ENCODE results near the gene TMEFF2. TPM values are rescaled to one million over a fixed set of nuclear protein-coding genes. Genes with fewer than 3 reads are reported as not detected.
"Not testable (repeated sequence)": the region's sequence is repeated elsewhere in the genome, so short reads cannot be mapped to it uniquely, and the experiment has no call there.

TMEFF2 gene
- total RNA-seq, 1 experiment from 2014 or later: 2.2 TPM

- Histone ChIP-seq H3K36me3 (no peaks in the 10 kb centered on the region), H3K27me3 (no peaks in the 10 kb centered on the region), H3K9me3 (peaks cover 5% of the 10 kb centered on the region), H3K4me3 (no peak overlapping the region)
- DNase-seq: no peak
Measured at GRCh38 chr2:192119536-192119935, 75.2 kb downstream of the TMEFF2 start.

- no peaks in the 10 kb centered on the region for H3K36me3 ChIP-seq
- no peak for DNase-seq
- no peaks in the 10 kb centered on the region for H3K27me3 ChIP-seq
- H3K4me3 ChIP-seq: no peak overlapping the region
- peaks cover 5% of the 10 kb centered on the region for H3K9me3 ChIP-seq
Measured at GRCh38 chr2:192117705-192118104, 77.0 kb downstream of the TMEFF2 start.

GRCh38 chr2:192111536-192111935 is 83.2 kb downstream of the TMEFF2 start:
- not testable (repeated sequence) for DNase-seq, H3K4me3 ChIP-seq, H3K27me3 ChIP-seq, H3K9me3 ChIP-seq, H3K36me3 ChIP-seq

- Histone ChIP-seq H3K36me3 (no peaks in the 10 kb centered on the region), H3K4me3 (no peak overlapping the region), H3K9me3 (no peaks in the 10 kb centered on the region), H3K27me3 (no peaks in the 10 kb centered on the region)
- no peak for DNase-seq
Measured at GRCh38 chr2:192099742-192100141, 95.0 kb downstream of the TMEFF2 start.

GRCh38 chr2:192098814-192099491 is 95.8 kb downstream of the TMEFF2 start:
- Histone ChIP-seq H3K36me3 (no peaks in the 10 kb centered on the region), H3K9me3 (no peaks in the 10 kb centered on the region), H3K4me3 (no peak overlapping the region), H3K27me3 (no peaks in the 10 kb centered on the region)
- DNase-seq: no peak

GRCh38 chr2:192091476-192091875 is 103.3 kb downstream of the TMEFF2 start:
- Histone ChIP-seq H3K4me3 (no peak overlapping the region), H3K27me3 (no peaks in the 10 kb centered on the region), H3K9me3 (no peaks in the 10 kb centered on the region), H3K36me3 (no peaks in the 10 kb centered on the region)
- no peak for DNase-seq

- Histone ChIP-seq H3K4me3 (no peak overlapping the region), H3K36me3 (no peaks in the 10 kb centered on the region), H3K27me3 (no peaks in the 10 kb centered on the region), H3K9me3 (no peaks in the 10 kb centered on the region)
- DNase-seq: no peak
Measured at GRCh38 chr2:192090911-192091310, 103.8 kb downstream of the TMEFF2 start.

GRCh38 chr2:192087398-192087958 is 107.3 kb downstream of the TMEFF2 start:
- no peaks in the 10 kb centered on the region for H3K36me3 ChIP-seq
- no peak overlapping the region for H3K4me3 ChIP-seq
- H3K27me3 ChIP-seq: no peaks in the 10 kb centered on the region
- no peak for DNase-seq
- no peaks in the 10 kb centered on the region for H3K9me3 ChIP-seq

GRCh38 chr2:192082121-192082520 is 112.6 kb downstream of the TMEFF2 start:
- Histone ChIP-seq H3K4me3 (no peak overlapping the region), H3K9me3 (no peaks in the 10 kb centered on the region), H3K27me3 (no peaks in the 10 kb centered on the region), H3K36me3 (no peaks in the 10 kb centered on the region)
- DNase-seq: no peak

GRCh38 chr2:192080096-192080495 is 114.6 kb downstream of the TMEFF2 start:
- not testable (repeated sequence) for H3K36me3 ChIP-seq, H3K9me3 ChIP-seq, DNase-seq, H3K27me3 ChIP-seq, H3K4me3 ChIP-seq

- Histone ChIP-seq H3K27me3 (no peaks in the 10 kb centered on the region), H3K4me3 (no peak overlapping the region), H3K36me3 (no peaks in the 10 kb centered on the region), H3K9me3 (no peaks in the 10 kb centered on the region)
- no peak for DNase-seq
Measured at GRCh38 chr2:192073878-192074277, 120.9 kb downstream of the TMEFF2 start.

- no peaks in the 10 kb centered on the region for H3K27me3 ChIP-seq
- no peak for DNase-seq
- no peak overlapping the region for H3K4me3 ChIP-seq
- no peaks in the 10 kb centered on the region for H3K9me3 ChIP-seq
- no peaks in the 10 kb centered on the region for H3K36me3 ChIP-seq
Measured at GRCh38 chr2:192072778-192073177, 122.0 kb downstream of the TMEFF2 start.

GRCh38 chr2:192072261-192072660 is 122.5 kb downstream of the TMEFF2 start:
- H3K27me3 ChIP-seq: no peaks in the 10 kb centered on the region
- no peak overlapping the region for H3K4me3 ChIP-seq
- no peak for DNase-seq
- H3K9me3 ChIP-seq: no peaks in the 10 kb centered on the region
- H3K36me3 ChIP-seq: no peaks in the 10 kb centered on the region

- no peak overlapping the region for H3K4me3 ChIP-seq
- H3K27me3 ChIP-seq: no peaks in the 10 kb centered on the region
- H3K36me3 ChIP-seq: no peaks in the 10 kb centered on the region
- no peaks in the 10 kb centered on the region for H3K9me3 ChIP-seq
- DNase-seq: no peak
Measured at GRCh38 chr2:192070099-192070498, 124.6 kb downstream of the TMEFF2 start.

GRCh38 chr2:192069417-192069816 is 125.3 kb downstream of the TMEFF2 start:
- Histone ChIP-seq H3K27me3 (no peaks in the 10 kb centered on the region), H3K9me3 (no peaks in the 10 kb centered on the region), H3K36me3 (no peaks in the 10 kb centered on the region), H3K4me3 (no peak overlapping the region)
- no peak for DNase-seq

GRCh38 chr2:192068966-192069365 is 125.8 kb downstream of the TMEFF2 start:
- DNase-seq: no peak
- no peak overlapping the region for H3K4me3 ChIP-seq
- no peaks in the 10 kb centered on the region for H3K27me3 ChIP-seq

GRCh38 chr2:192067631-192068030 is 127.1 kb downstream of the TMEFF2 start:
- Histone ChIP-seq H3K9me3 (no peaks in the 10 kb centered on the region), H3K27me3 (no peaks in the 10 kb centered on the region), H3K4me3 (no peak overlapping the region), H3K36me3 (no peaks in the 10 kb centered on the region)
- DNase-seq: no peak

More at GRCh38 chr2:192068966-192069365, 125.8 kb downstream of the TMEFF2 start:
- Histone ChIP-seq H3K9me3 (no peaks in the 10 kb centered on the region), H3K36me3 (no peaks in the 10 kb centered on the region)

- DNase-seq: no peak
- Histone ChIP-seq H3K36me3 (no peaks in the 10 kb centered on the region), H3K4me3 (no peak overlapping the region), H3K9me3 (no peaks in the 10 kb centered on the region), H3K27me3 (no peaks in the 10 kb centered on the region)
Measured at GRCh38 chr2:192064459-192064858, 130.3 kb downstream of the TMEFF2 start.
